Glutamatergic neuron (in vitro differentiated cells): ENCODE data around the gene NFU1. TPM values are rescaled to one million over a fixed set of nuclear protein-coding genes. Genes with fewer than 3 reads are reported as not detected.

Source experiments
- DNase-seq: peaks from one replicate; pipeline ENCODE4 v3.0.0; 2022
- H3K27ac Mint-ChIP-seq: one replicate; pipeline ENCODE4 v1.8.0; 2020; ENCODE audit warnings: mild to moderate bottlenecking, mixed read lengths, inconsistent platforms; ENCODE audit not compliant: unreplicated experiment
- H3K27me3 Mint-ChIP-seq: one replicate; pipeline ENCODE4 v1.8.0; 2020; ENCODE audit warnings: mild to moderate bottlenecking, moderate library complexity, mixed read lengths, inconsistent platforms; ENCODE audit not compliant: unreplicated experiment
- H3K36me3 Mint-ChIP-seq: one replicate; pipeline ENCODE4 v1.8.0; 2020; ENCODE audit warnings: mild to moderate bottlenecking, mixed read lengths, inconsistent platforms; ENCODE audit not compliant: unreplicated experiment
- H3K4me1 Mint-ChIP-seq: one replicate; pipeline ENCODE4 v1.8.0; 2020; ENCODE audit warnings: mild to moderate bottlenecking, low read depth, mixed read lengths, inconsistent platforms; ENCODE audit not compliant: unreplicated experiment
- H3K4me3 Mint-ChIP-seq: one replicate; pipeline ENCODE4 v1.8.0; 2020; ENCODE audit warnings: mild to moderate bottlenecking, mixed read lengths, inconsistent platforms; ENCODE audit not compliant: unreplicated experiment
- H3K9me3 Mint-ChIP-seq: one replicate; pipeline ENCODE4 v1.8.0; 2020; ENCODE audit warnings: mild to moderate bottlenecking, moderate library complexity, mixed read lengths, inconsistent platforms; ENCODE audit not compliant: unreplicated experiment
- CTCF ChIP-seq: fragments of 200-600 bp; sonication (generic); IDR thresholded peaks from one replicate; pipeline ENCODE4 v1.5.0; 2021; ENCODE audit not compliant: partially characterized antibody, unreplicated experiment
- total RNA-seq: library from RNA; stranded (reverse); fragmentation: NEBNext Ultra II Directional; extraction: Animal tissue kit (Norgen Biotek cat#: 25700); gene quantifications from one replicate; pipeline ENCODE4 v1.2.1, GENCODE V29; 2021; ENCODE audit not compliant: unreplicated experiment

The NFU1 gene
- total RNA-seq, 1 donor from 2014 or later = 40.0 TPM

- no peaks in the 10 kb centered on the region for H3K4me1 Mint-ChIP-seq
- H3K4me3 Mint-ChIP-seq = no peak overlapping the region
- no peak overlapping the region for H3K27ac Mint-ChIP-seq
- DNase-seq = no peak
- TF ChIP-seq CTCF = no peak
- H3K36me3 Mint-ChIP-seq = no peaks in the 10 kb centered on the region
- H3K27me3 Mint-ChIP-seq = peaks cover 1% of the 10 kb centered on the region
- no peaks in the 10 kb centered on the region for H3K9me3 Mint-ChIP-seq
Observed at GRCh38 chr2:69353360-69353759, 83.9 kb downstream of the NFU1 start.

- TF ChIP-seq CTCF = no peak
- Mint-ChIP-seq H3K27me3 (no peaks in the 10 kb centered on the region), H3K4me1 (no peaks in the 10 kb centered on the region), H3K9me3 (no peaks in the 10 kb centered on the region), H3K27ac (no peak overlapping the region), H3K4me3 (no peak overlapping the region), H3K36me3 (no peaks in the 10 kb centered on the region)
- no peak for DNase-seq
Observed at GRCh38 chr2:69348781-69349180, 88.5 kb downstream of the NFU1 start.

Other genes starting within 250 kb of the NFU1 start
- 39.3 TPM for gene GFPT1, start 50.2 kb downstream of the NFU1 start, total RNA-seq
- gene AAK1, start 206.3 kb upstream of the NFU1 start, total RNA-seq = 68.2 TPM